Caco-2 (cell line): Measurements from ENCODE around the gene ZNF629. TPM values are rescaled to one million over a fixed set of nuclear protein-coding genes. Genes with fewer than 3 reads are reported as not detected.

Experiments used
- BruUV-seq: library from RNA; stranded (reverse); fragments of 400-500 nt; replicated peaks from 2 replicates; lab custom pipeline; 2021; lab: Mats Ljungman, UMichigan
- CTCF ChIA-PET: fragments of 300-600 bp; sonication (Branson Sonifier 250); formaldehyde crosslinking; loops from one replicate; lab custom pipeline; 2022; ENCODE audit warnings: antibody characterized with exemption; lab: Charles Lee
- POLR2A ChIA-PET: fragments of 300-600 bp; sonication (Branson Sonifier 250); formaldehyde crosslinking; loops from one replicate; lab custom pipeline; 2022; ENCODE audit warnings: antibody characterized with exemption; lab: Charles Lee
- DNase-seq, 2 experiments: peaks; one replicate each; pipeline versions ENCODE4 v3.0.0 to v3.0.0-alpha.2; 2020 to 2022
- H3K27me3 ChIP-seq: replicated peaks from 2 replicates; pipeline ENCODE4 v1.6.0; 2011; ENCODE audit warnings: low read length; ENCODE audit not compliant: control insufficient read depth, insufficient read depth
- H3K36me3 ChIP-seq: 2 replicates; pipeline ENCODE4 v1.5.1; 2011; ENCODE audit warnings: low read length; ENCODE audit not compliant: control insufficient read depth, insufficient read depth
- H3K4me1 ChIP-seq: fragments of 250-450 bp; sonication (Bioruptor Pico); 2 replicates; pipeline ENCODE4 v1.5.1; 2020; ENCODE audit warnings: mild to moderate bottlenecking
- H3K4me3 ChIP-seq: 2 replicates; pipeline ENCODE4 v1.5.1; 2011; ENCODE audit warnings: low read depth, mild to moderate bottlenecking, control low read depth, low read length
- H3K9me3 ChIP-seq: fragments of 250-450 bp; sonication (Bioruptor Pico); 2 replicates; pipeline ENCODE4 v1.5.1; 2020; ENCODE audit warnings: mild to moderate bottlenecking, moderate library complexity
- H3K27ac Mint-ChIP-seq: one replicate; pipeline ENCODE4 v1.8.0; 2022; ENCODE audit warnings: mixed read lengths; ENCODE audit not compliant: unreplicated experiment
- H3K27me3 Mint-ChIP-seq: one replicate; pipeline ENCODE4 v1.8.0; 2022; ENCODE audit warnings: mixed read lengths; ENCODE audit not compliant: insufficient read depth, unreplicated experiment
- H3K36me3 Mint-ChIP-seq: one replicate; pipeline ENCODE4 v1.8.0; 2022; ENCODE audit warnings: mild to moderate bottlenecking, mixed read lengths; ENCODE audit not compliant: insufficient read depth, unreplicated experiment
- H3K4me1 Mint-ChIP-seq: one replicate; pipeline ENCODE4 v1.8.0; 2022; ENCODE audit warnings: low read depth, mixed read lengths; ENCODE audit not compliant: unreplicated experiment
- H3K4me3 Mint-ChIP-seq: one replicate; pipeline ENCODE4 v1.8.0; 2022; ENCODE audit warnings: mild to moderate bottlenecking, moderate library complexity, mixed read lengths; ENCODE audit not compliant: unreplicated experiment
- H3K9me3 Mint-ChIP-seq: one replicate; pipeline ENCODE4 v1.8.0; 2022; ENCODE audit warnings: mixed read lengths; ENCODE audit not compliant: unreplicated experiment
- intact Hi-C: fragments of 100-400 bp; cut with micrococcal nuclease; formaldehyde crosslinking; loops from one replicate; pipeline ENCODE4 v1.10.0; 2022; ENCODE audit not compliant: unreplicated experiment
- total RNA-seq: library from RNA; stranded (reverse); gene quantifications from 2 replicates; pipeline ENCODE4 v1.2.3, GENCODE V29; 2022
- TF ChIP-seq, protein P1 (sequence below), 2 experiments: fragments of 200-600 bp in 1 of 2; IDR thresholded peaks; 1 replicate in 1 of 2; 2 replicates in 1 of 2; pipeline versions ENCODE4 v1.5.1 to v1.8.0; 2011 to 2022; ENCODE audit warnings: antibody characterized with exemption in 1 of 2, control low read depth in 1 of 2, inconsistent platforms in 1 of 2, low read depth in 1 of 2, low read length in 1 of 2, mild to moderate bottlenecking in 1 of 2, moderate library complexity in 1 of 2; ENCODE audit not compliant: insufficient read depth in 1 of 2, severe bottlenecking in 1 of 2, unreplicated experiment in 1 of 2

Gene ZNF629
- total RNA-seq, 1 experiment from 2014 or later = 20.6 TPM

DNA sequence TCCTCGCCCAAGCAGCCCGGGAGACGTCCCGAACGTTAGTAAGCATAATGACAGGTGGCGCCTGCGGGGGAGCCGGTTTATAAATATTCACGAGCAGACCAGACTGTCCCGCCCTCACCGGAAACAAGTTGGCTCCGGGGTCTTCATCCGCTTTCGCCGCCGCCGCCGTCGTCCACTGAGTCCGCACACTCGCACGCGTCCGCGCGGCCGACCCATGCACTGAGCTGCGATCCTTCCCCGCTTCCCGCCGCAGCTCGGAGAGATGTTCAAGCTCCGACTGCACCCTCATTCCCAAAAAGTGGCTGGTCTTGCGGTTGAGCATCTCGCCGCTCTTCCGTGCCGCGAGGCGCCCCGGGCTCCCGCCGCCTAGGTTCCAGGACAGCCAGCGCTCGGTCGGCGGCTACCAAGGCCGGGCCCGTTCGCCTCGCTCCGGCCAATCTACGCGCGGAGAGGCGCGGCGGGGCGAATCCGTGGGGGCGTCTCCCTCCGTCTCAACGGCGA is 25.5 kb downstream of the ZNF629 start:
- DNase-seq = peak; percentile 34 to 53
- CTCF ChIA-PET = no interaction called here
- no peaks in the 10 kb centered on the region for H3K27me3 Mint-ChIP-seq
- TF ChIP-seq, protein P1, sequence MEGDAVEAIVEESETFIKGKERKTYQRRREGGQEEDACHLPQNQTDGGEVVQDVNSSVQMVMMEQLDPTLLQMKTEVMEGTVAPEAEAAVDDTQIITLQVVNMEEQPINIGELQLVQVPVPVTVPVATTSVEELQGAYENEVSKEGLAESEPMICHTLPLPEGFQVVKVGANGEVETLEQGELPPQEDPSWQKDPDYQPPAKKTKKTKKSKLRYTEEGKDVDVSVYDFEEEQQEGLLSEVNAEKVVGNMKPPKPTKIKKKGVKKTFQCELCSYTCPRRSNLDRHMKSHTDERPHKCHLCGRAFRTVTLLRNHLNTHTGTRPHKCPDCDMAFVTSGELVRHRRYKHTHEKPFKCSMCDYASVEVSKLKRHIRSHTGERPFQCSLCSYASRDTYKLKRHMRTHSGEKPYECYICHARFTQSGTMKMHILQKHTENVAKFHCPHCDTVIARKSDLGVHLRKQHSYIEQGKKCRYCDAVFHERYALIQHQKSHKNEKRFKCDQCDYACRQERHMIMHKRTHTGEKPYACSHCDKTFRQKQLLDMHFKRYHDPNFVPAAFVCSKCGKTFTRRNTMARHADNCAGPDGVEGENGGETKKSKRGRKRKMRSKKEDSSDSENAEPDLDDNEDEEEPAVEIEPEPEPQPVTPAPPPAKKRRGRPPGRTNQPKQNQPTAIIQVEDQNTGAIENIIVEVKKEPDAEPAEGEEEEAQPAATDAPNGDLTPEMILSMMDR (IDR thresholded peaks at IDR 0.05; ENCODE audit: insufficient read depth in 1 of 2, low read depth in 1 of 2, low read length in 1 of 2, severe bottlenecking in 1 of 2, unreplicated experiment in 1 of 2) = no peak
- BruUV-seq = no TSS peak
- peaks cover 9% of the 10 kb centered on the region for H3K36me3 ChIP-seq
- H3K4me3 ChIP-seq = peak overlapping the region; percentile 84
- H3K36me3 Mint-ChIP-seq = peaks cover 66% of the 10 kb centered on the region
- peak overlapping the region; percentile 87 for H3K4me3 Mint-ChIP-seq
- peak overlapping the region; percentile 73 for H3K27ac Mint-ChIP-seq
- H3K9me3 ChIP-seq = no peaks in the 10 kb centered on the region
- intact Hi-C loops = no loop called here
- peaks cover 15% of the 10 kb centered on the region; the same call in 1 of the 2 replicates for H3K4me1 ChIP-seq
- H3K9me3 Mint-ChIP-seq = no peaks in the 10 kb centered on the region
- peaks cover 4% of the 10 kb centered on the region for H3K4me1 Mint-ChIP-seq
- no peaks in the 10 kb centered on the region for H3K27me3 ChIP-seq
- POLR2A ChIA-PET = interaction anchor here (1.1 kb wide), 1 partner anchor 13 kb away, joined by 4 read pairs; the partner anchor contains the start of gene PHKG2

DNA sequence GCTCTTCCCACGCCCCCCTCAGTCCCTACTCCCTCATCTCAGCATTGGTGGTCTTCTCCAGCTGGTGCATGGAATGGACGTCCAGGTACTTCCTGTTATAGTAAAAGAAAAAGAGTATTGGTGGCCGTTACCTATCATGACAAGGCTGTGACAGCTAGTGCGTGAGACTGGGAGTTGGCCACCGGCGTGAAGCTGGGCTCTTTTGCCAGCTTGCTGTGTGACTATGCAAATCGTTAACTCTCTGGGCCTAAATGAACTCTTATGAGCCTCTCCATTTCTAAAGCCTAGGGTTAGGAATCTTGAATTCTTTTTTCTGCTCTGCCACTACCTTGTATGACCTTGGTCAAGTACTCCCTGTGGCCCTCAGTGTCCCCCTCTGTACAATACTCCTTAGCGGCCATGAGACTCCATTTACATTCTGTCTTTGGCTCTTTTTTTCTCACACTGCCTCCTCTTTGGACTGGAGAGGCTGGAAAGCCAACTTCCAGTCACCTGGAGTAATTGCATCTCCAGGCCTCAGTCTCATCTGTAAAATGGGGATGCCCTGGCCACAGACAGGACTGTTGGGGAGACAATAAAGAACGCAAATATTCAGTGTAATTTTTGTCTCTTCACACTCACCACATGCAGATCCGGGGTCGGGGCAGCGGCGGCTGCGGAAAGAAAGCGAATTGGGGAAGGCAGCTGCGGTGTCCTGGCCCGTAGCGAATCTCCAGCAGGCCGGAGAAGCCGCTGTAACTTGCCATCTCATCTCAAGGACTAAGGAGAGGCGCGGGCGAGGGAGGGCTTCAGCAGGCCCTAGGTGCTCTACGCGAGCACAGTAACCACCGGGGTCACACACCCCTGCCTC is 26.2 kb downstream of the ZNF629 start:
- Mint-ChIP-seq H3K4me3 (peak overlapping the region; percentile 87), H3K27ac (peak overlapping the region; percentile 73), H3K4me1 (peaks cover 4% of the 10 kb centered on the region), H3K36me3 (peaks cover 66% of the 10 kb centered on the region), H3K9me3 (no peaks in the 10 kb centered on the region), H3K27me3 (no peaks in the 10 kb centered on the region)
- H3K36me3 ChIP-seq = peaks cover 8% of the 10 kb centered on the region
- no peaks in the 10 kb centered on the region for H3K9me3 ChIP-seq
- H3K4me3 ChIP-seq = peak overlapping the region; percentile 84
- H3K27me3 ChIP-seq = no peaks in the 10 kb centered on the region
- TF ChIP-seq, protein P1 (IDR thresholded peaks at IDR 0.05; ENCODE audit: insufficient read depth in 1 of 2, low read depth in 1 of 2, low read length in 1 of 2, severe bottlenecking in 1 of 2, unreplicated experiment in 1 of 2) = no peak
- intact Hi-C loops = no loop called here
- H3K4me1 ChIP-seq = peaks cover 15% of the 10 kb centered on the region; the same call in 1 of the 2 replicates
- POLR2A ChIA-PET = interaction anchor here (0.6 to 1.1 kb wide), 2 partner anchors 12 to 43 kb away, joined by 4 read pairs; partner anchors contain the start of gene PHKG2
- CTCF ChIA-PET = no interaction called here
- TSS peak; percentile 33 for BruUV-seq
- DNase-seq = no peak

DNA sequence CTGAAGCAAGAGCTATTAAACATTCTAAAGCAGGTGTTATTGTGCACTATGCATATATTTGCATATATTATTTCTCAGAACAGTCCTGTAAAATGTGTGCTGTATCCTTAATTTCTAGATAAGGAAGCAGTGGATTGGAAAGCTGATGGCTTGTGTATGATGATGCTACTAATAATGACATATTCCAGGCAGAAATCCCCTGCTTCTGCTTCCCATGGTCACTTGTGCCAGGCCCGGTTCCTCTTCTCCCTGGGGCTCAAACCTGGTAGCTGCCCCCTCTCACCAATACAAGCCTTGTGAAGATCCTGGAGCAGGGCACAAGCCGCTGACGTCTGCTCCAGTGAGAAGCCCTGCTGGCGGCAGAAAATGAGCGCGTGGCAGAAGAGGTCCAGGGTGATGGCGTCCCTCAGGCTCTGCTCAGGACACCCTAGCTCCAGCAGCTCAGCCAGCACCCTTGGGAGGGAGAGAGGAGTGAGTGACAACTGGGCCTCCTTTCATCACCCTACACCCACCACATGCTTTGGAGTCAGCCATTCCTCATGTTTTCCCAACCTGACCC is 26.9 kb downstream of the ZNF629 start:
- H3K36me3 Mint-ChIP-seq = peaks cover 59% of the 10 kb centered on the region
- Histone ChIP-seq H3K27me3 (no peaks in the 10 kb centered on the region), H3K4me3 (no peak overlapping the region), H3K4me1 (peaks cover 15% of the 10 kb centered on the region; the same call in 1 of the 2 replicates), H3K36me3 (peaks cover 6% of the 10 kb centered on the region), H3K9me3 (no peaks in the 10 kb centered on the region)
- intact Hi-C loops = no loop called here
- H3K4me1 Mint-ChIP-seq = peaks cover 4% of the 10 kb centered on the region
- no peaks in the 10 kb centered on the region for H3K9me3 Mint-ChIP-seq
- peak overlapping the region; percentile 73 for H3K27ac Mint-ChIP-seq
- H3K27me3 Mint-ChIP-seq = no peaks in the 10 kb centered on the region
- TF ChIP-seq, protein P1 (IDR thresholded peaks at IDR 0.05; ENCODE audit: insufficient read depth in 1 of 2, low read depth in 1 of 2, low read length in 1 of 2, severe bottlenecking in 1 of 2, unreplicated experiment in 1 of 2) = no peak
- no peak for DNase-seq
- ChIA-PET CTCF (interaction anchor here (0.6 kb wide), 1 partner anchor 185 kb away, joined by 5 read pairs; no protein-coding TSS in a partner anchor), POLR2A (interaction anchor here (0.6 to 1.1 kb wide), 4 partner anchors 11 to 42 kb away, joined by 3 to 4 read pairs (median 4); partner anchors contain the start of gene PHKG2)
- no TSS peak for BruUV-seq
- peak overlapping the region; percentile 87 for H3K4me3 Mint-ChIP-seq
